Body of pancreas (tissue), 4 donors: ENCODE data around the gene ORMDL2.

ENCODE experiments used
- POLR2A ChIP-seq, 3 donors: fragments of 450-650 bp; IDR thresholded peaks; one replicate each; pipeline ENCODE4 v1.6.1; 2016; ENCODE audit warnings: antibody characterized with exemption in 3 of 3, mild to moderate bottlenecking in 2 of 3
- TF ChIP-seq, protein P1 (sequence below), 7 experiments: fragments of 450-650 bp in 4 of 7; fragments of 200-600 bp in 3 of 7; sonication (generic) in 3 of 7; IDR thresholded peaks; one replicate each; pipeline ENCODE4 v1.5.1; 2016 to 2019; ENCODE audit warnings: antibody characterized with exemption in 7 of 7

DNA sequence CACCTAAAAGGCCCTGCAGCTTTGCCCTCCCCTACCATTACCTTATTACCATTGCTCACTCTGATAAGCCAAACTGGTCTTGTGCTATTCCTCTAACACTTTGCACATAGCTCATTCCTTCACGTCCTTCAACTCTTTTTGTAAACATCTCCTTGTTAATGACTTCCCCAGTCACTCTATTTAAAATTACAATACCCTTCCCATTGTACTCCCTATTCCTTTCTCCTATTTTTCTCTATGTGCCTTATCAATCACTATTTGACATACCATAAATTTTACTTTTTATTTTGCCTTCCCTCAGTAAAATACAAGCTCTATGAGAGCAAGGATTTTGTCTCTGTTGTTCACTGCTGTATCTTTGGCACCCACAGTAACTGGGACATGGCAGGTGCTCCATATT, 5.8 kb upstream of the ORMDL2 start:
- TF ChIP-seq, protein P1, sequence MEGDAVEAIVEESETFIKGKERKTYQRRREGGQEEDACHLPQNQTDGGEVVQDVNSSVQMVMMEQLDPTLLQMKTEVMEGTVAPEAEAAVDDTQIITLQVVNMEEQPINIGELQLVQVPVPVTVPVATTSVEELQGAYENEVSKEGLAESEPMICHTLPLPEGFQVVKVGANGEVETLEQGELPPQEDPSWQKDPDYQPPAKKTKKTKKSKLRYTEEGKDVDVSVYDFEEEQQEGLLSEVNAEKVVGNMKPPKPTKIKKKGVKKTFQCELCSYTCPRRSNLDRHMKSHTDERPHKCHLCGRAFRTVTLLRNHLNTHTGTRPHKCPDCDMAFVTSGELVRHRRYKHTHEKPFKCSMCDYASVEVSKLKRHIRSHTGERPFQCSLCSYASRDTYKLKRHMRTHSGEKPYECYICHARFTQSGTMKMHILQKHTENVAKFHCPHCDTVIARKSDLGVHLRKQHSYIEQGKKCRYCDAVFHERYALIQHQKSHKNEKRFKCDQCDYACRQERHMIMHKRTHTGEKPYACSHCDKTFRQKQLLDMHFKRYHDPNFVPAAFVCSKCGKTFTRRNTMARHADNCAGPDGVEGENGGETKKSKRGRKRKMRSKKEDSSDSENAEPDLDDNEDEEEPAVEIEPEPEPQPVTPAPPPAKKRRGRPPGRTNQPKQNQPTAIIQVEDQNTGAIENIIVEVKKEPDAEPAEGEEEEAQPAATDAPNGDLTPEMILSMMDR (IDR thresholded peaks at IDR 0.05), result no peak
- no peak for TF ChIP-seq POLR2A (IDR thresholded peaks at IDR 0.05)
